ENCODE measurements around the gene GFY.

DNA sequence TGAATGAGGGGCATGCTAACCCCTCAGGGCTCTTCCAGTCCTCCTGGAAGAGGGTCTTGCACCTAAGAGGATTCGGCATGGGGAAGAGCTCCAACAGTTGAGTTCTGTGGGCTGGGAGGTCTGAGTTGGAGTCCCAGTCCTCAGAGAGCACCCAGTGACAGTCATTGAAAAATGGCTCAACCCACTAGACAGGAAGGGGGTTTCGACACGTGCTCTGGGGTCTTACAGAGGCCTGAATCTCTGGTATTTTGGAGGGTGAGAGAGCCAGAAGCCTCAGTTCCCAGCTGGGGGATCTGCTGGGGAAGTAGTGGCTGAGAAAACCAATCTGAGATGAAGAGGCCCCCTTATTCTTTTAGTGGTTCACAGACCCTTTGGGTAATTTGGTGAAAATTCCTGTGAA lies 10.9 kb upstream of the GFY start:
- TF ChIP-seq, protein P1, sequence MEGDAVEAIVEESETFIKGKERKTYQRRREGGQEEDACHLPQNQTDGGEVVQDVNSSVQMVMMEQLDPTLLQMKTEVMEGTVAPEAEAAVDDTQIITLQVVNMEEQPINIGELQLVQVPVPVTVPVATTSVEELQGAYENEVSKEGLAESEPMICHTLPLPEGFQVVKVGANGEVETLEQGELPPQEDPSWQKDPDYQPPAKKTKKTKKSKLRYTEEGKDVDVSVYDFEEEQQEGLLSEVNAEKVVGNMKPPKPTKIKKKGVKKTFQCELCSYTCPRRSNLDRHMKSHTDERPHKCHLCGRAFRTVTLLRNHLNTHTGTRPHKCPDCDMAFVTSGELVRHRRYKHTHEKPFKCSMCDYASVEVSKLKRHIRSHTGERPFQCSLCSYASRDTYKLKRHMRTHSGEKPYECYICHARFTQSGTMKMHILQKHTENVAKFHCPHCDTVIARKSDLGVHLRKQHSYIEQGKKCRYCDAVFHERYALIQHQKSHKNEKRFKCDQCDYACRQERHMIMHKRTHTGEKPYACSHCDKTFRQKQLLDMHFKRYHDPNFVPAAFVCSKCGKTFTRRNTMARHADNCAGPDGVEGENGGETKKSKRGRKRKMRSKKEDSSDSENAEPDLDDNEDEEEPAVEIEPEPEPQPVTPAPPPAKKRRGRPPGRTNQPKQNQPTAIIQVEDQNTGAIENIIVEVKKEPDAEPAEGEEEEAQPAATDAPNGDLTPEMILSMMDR (IDR thresholded peaks at IDR 0.05), result no peak
- no peak for TF ChIP-seq POLR2A (IDR thresholded peaks at IDR 0.05)
- TF ChIP-seq EP300 (IDR thresholded peaks at IDR 0.05), result no peak

Data from tibial nerve (tissue), 4 donors.